Measurements from ENCODE around the gene DICER1.

The DICER1 gene

DNA sequence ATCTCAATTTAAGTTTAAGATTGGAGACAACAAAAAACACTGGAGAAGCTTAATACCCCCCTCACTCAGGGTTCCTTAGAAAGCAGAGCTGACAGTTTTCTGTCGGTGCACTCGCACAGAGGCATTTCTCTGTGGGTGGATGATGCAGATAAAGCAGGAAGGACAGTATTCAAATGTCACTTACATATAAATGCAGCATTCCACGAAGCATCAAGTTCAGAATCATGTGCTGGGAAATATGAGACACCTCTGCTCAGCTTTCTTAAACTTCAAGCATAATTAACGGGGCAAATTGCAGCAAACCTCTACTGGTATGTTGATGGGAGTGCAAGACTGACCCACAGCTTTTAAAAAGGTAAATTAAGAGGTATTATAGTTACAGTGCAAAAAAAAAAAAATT is 68.7 kb downstream of the DICER1 start:
- H3K27ac ChIP-seq = no peak overlapping the region
- TF ChIP-seq, protein P1, sequence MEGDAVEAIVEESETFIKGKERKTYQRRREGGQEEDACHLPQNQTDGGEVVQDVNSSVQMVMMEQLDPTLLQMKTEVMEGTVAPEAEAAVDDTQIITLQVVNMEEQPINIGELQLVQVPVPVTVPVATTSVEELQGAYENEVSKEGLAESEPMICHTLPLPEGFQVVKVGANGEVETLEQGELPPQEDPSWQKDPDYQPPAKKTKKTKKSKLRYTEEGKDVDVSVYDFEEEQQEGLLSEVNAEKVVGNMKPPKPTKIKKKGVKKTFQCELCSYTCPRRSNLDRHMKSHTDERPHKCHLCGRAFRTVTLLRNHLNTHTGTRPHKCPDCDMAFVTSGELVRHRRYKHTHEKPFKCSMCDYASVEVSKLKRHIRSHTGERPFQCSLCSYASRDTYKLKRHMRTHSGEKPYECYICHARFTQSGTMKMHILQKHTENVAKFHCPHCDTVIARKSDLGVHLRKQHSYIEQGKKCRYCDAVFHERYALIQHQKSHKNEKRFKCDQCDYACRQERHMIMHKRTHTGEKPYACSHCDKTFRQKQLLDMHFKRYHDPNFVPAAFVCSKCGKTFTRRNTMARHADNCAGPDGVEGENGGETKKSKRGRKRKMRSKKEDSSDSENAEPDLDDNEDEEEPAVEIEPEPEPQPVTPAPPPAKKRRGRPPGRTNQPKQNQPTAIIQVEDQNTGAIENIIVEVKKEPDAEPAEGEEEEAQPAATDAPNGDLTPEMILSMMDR (IDR thresholded peaks at IDR 0.05) = no peak
- no peak for TF ChIP-seq ZFX (IDR thresholded peaks at IDR 0.05; ENCODE audit: borderline replicate concordance)

DNA sequence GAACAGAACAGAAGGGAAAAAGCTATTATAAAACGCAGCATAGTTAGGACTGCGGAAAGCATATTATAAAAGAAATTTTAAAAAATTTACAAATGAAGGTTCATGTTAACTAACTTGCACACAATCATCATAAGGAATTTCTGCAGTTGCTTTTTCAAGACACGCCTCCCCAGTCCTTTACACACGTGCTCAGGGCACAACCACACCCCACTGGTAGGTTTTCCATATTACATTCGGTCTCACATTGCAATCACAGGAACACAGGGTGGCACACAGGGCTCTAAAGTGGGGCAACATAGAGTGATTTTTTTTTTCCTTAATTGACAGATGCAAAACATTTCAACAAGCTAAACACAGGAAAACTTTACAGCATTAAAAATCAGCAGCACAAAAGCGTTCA is 69.7 kb downstream of the DICER1 start:
- TF ChIP-seq ZFX (IDR thresholded peaks at IDR 0.05; ENCODE audit: borderline replicate concordance) = no peak
- TF ChIP-seq, protein P1 (IDR thresholded peaks at IDR 0.05) = no peak
- no peak overlapping the region for H3K27ac ChIP-seq

- TF ChIP-seq, protein P1 (IDR thresholded peaks at IDR 0.05) = no peak
- no peak for TF ChIP-seq ZFX (IDR thresholded peaks at IDR 0.05; ENCODE audit: borderline replicate concordance)
Measured at GRCh38 chr14:95085321-95085720, 72.0 kb downstream of the DICER1 start.

GRCh38 chr14:95078867-95079266 is 78.5 kb downstream of the DICER1 start:
- TF ChIP-seq, protein P1 (IDR thresholded peaks at IDR 0.05) = no peak
- no peak for TF ChIP-seq ZFX (IDR thresholded peaks at IDR 0.05; ENCODE audit: borderline replicate concordance)
- H3K27ac ChIP-seq = no peak overlapping the region

More at GRCh38 chr14:95085321-95085720, 72.0 kb downstream of the DICER1 start:
- H3K27ac ChIP-seq = no peak overlapping the region

DNA sequence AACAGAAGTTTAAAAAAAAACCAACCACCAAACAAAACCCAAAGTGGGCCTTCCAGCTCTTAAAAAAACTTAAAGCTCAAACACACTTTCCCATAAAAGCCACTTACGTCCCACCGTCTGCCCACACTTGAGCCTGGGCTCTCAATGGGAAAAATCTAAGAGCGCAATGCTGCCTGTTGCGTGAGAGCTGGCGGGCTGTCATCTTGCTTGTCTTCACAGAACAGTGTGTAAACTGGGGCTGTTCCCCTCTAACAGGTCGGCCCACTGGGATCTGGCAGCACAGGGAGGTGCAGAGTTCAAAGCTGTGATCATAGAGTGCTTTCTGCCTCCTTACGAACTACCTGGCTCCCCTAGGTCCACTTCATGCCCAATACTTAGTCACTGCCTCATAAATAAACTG is 80.0 kb downstream of the DICER1 start:
- no peak overlapping the region for H3K27ac ChIP-seq
- TF ChIP-seq, protein P1 (IDR thresholded peaks at IDR 0.05) = no peak
- no peak for TF ChIP-seq ZFX (IDR thresholded peaks at IDR 0.05; ENCODE audit: borderline replicate concordance)

DNA sequence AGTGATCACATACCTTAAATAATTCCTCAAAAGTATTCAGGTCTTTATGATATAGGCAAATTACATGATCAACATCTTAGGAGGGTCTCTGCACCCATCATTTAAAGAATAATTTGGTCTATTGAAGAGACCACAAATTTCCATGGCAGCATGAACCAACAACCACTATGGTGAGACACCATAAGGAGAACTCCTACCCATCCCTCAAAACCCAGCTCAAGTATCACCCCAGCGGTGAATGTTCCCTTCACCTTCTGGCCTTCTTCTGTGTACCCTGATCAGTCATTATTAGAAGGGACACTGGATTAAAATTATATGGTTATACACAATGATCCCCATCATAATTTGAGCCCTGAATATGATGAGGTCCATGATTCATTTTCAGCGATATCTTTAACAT is 81.5 kb downstream of the DICER1 start:
- no peak overlapping the region for H3K27ac ChIP-seq
- no peak for TF ChIP-seq ZFX (IDR thresholded peaks at IDR 0.05; ENCODE audit: borderline replicate concordance)
- TF ChIP-seq, protein P1 (IDR thresholded peaks at IDR 0.05) = no peak

GRCh38 chr14:95073947-95074346 is 83.4 kb downstream of the DICER1 start:
- H3K27ac ChIP-seq = no peak overlapping the region
- no peak for TF ChIP-seq ZFX (IDR thresholded peaks at IDR 0.05; ENCODE audit: borderline replicate concordance)
- TF ChIP-seq, protein P1 (IDR thresholded peaks at IDR 0.05) = no peak
